Measurements from ENCODE around the gene VEPH1.

- TF ChIP-seq POLR2A (IDR thresholded peaks at IDR 0.05) = no peak
- TF ChIP-seq, protein P1, sequence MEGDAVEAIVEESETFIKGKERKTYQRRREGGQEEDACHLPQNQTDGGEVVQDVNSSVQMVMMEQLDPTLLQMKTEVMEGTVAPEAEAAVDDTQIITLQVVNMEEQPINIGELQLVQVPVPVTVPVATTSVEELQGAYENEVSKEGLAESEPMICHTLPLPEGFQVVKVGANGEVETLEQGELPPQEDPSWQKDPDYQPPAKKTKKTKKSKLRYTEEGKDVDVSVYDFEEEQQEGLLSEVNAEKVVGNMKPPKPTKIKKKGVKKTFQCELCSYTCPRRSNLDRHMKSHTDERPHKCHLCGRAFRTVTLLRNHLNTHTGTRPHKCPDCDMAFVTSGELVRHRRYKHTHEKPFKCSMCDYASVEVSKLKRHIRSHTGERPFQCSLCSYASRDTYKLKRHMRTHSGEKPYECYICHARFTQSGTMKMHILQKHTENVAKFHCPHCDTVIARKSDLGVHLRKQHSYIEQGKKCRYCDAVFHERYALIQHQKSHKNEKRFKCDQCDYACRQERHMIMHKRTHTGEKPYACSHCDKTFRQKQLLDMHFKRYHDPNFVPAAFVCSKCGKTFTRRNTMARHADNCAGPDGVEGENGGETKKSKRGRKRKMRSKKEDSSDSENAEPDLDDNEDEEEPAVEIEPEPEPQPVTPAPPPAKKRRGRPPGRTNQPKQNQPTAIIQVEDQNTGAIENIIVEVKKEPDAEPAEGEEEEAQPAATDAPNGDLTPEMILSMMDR (IDR thresholded peaks at IDR 0.05) = no peak
Measured at GRCh38 chr3:157333551-157333991, 169.6 kb downstream of the VEPH1 start.

Measured in body of pancreas (tissue), 4 donors.